Measurements from ENCODE around the gene FCN2. TPM values are rescaled to one million over a fixed set of nuclear protein-coding genes. Genes with fewer than 3 reads are reported as not detected.
A peak's percentile ranks its signal among the peaks of the same experiment; 100 is the strongest.

Gene FCN2
- total and polyA plus RNA-seq, 4 donors: 23.6 to 186 (median 121) TPM

DNA sequence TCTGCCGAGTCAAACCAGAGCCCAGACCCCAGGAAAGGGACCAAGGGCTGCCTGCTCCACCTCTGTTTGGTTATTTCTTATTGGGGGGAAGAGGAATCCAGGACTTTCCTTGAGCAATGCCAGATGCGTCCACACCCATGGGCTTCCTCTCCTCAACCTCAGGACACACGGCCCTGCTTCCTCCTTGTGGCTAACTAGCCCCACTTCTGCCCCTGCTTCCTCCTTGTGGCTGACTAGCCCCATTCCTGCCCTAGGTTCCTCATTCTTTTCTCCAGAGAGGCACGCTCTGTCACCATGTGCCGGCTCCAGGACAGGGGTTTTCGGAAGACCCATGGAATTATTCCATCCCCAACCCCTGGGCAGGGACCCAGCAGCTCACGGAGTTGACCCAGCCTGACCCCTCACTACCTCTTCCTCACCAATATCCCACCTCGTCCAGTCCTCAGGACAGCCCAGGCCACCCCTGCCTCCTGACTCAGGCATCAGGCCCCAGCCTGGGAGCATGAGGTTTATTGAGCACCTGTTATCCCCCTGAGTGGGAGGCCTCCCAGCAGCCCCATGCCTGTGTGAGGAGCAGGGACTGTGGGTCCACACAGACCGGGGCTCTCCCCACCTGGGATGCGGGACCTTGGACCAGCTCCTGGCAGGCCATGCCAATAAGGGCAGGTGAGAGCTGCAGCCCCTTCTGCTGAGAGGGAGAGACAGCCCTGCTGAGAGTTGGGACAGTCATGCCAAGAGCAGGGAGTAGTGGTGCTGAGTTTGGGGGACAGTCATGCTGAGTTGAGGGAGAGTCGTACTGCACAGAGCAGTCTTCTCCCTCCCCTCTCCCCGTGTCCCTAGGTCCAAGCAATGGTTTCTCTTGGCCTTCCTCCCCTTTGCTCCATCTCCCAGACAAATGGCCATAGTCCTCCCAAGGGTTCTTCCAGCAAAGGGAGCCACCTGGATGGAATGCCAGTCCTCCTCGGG lies 48.9 kb downstream of the FCN2 start:
- Histone ChIP-seq H3K4me1 (ENCODE audit: control insufficient read depth in 4 of 4, insufficient read depth in 4 of 4, low read length in 3 of 4) (peaks cover 0 to 3% (median 0%) of the 10 kb centered on the region in 4 donors), H3K27ac (ENCODE audit: low read depth in 1 of 2, low read length in 2 of 2) (no peak overlapping the region), H3K9ac (ENCODE audit: low read depth in 1 of 2, low read length in 2 of 2) (no peak overlapping the region), H3K36me3 (ENCODE audit: control insufficient read depth in 4 of 4, insufficient read depth in 3 of 4, low read depth in 1 of 4, low read length in 3 of 4) (no peaks in the 10 kb centered on the region), H3K27me3 (ENCODE audit: control insufficient read depth in 4 of 4, insufficient read depth in 4 of 4, low read length in 3 of 4) (no peaks in the 10 kb centered on the region), H3K9me3 (ENCODE audit: control insufficient read depth in 4 of 4, low read length in 3 of 4) (no peaks in the 10 kb centered on the region), H3K4me3 (ENCODE audit: low read depth in 1 of 3, low read length in 3 of 3) (no peak overlapping the region)
- TF ChIP-seq, protein P1, sequence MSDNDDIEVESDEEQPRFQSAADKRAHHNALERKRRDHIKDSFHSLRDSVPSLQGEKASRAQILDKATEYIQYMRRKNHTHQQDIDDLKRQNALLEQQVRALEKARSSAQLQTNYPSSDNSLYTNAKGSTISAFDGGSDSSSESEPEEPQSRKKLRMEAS (IDR thresholded peaks at IDR 0.05): no peak
- TF ChIP-seq TAF1 (conservative IDR thresholded peaks at IDR 0.05) (no peak), RAD21 (IDR thresholded peaks at IDR 0.05) (peak in 1 of 2 donors; percentile 5)
- 69% methylated on average over 13 of the region's 13 CpGs for WGBS
- no peak for DNase-seq (ENCODE audit: low spot score)

DNA sequence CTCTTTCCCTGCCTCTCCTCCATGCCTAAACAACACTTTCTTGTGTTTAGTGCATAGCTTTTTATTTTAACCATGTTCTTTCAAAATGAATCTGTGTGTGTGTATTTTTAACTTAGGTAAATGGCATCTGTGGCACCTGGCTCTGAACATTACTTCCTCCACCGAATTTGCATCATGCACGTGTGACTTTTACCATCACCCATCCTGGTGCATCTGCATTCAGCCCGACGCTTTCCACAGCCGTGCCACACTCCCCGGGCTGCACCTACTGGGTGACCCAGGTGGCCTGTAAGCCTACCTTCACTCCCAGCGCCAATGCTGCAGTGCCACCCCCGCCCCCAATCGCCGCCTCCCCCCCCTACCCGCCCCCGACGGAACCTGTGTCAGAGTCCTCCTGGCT lies 49.8 kb downstream of the FCN2 start:
- no peak for TF ChIP-seq HNF4A (conservative IDR thresholded peaks at IDR 0.05)
- Histone ChIP-seq H3K9me3 (ENCODE audit: control insufficient read depth in 4 of 4, low read length in 3 of 4) (no peaks in the 10 kb centered on the region), H3K27ac (ENCODE audit: low read depth in 1 of 2, low read length in 2 of 2) (no peak overlapping the region), H3K4me3 (ENCODE audit: low read depth in 1 of 3, low read length in 3 of 3) (no peak overlapping the region), H3K9ac (ENCODE audit: low read depth in 1 of 2, low read length in 2 of 2) (no peak overlapping the region), H3K27me3 (ENCODE audit: control insufficient read depth in 4 of 4, insufficient read depth in 4 of 4, low read length in 3 of 4) (no peaks in the 10 kb centered on the region), H3K4me1 (ENCODE audit: control insufficient read depth in 4 of 4, insufficient read depth in 4 of 4, low read length in 3 of 4) (peaks cover 0 to 3% (median 0%) of the 10 kb centered on the region in 4 donors), H3K36me3 (ENCODE audit: control insufficient read depth in 4 of 4, insufficient read depth in 3 of 4, low read depth in 1 of 4, low read length in 3 of 4) (no peaks in the 10 kb centered on the region)
- DNase-seq (ENCODE audit: low spot score): no peak
- 82% methylated on average over 13 of the region's 13 CpGs for WGBS

DNA sequence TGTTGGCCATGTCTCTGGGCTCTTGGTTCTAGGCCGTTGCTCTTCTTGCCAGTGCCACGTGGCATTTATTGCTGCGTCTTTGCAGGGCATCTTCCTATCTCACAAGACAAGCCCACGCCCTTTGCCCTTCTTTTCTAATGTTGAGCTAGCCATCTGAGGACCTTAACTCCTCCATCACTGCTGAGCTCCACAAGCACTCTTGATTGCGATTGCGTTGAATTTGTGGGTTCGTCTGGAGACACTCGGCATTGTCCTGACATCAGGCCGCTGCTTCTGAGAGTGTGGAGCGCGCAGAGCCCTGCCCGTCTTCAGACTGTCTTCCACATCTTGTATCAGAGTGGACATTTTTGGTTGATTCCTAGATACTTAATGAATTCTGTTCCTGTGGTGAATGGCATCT lies 51.6 kb downstream of the FCN2 start:
- Histone ChIP-seq H3K27ac (ENCODE audit: low read depth in 1 of 2, low read length in 2 of 2) (no peak overlapping the region), H3K9me3 (ENCODE audit: control insufficient read depth in 4 of 4, low read length in 3 of 4) (no peaks in the 10 kb centered on the region), H3K36me3 (ENCODE audit: control insufficient read depth in 4 of 4, insufficient read depth in 3 of 4, low read depth in 1 of 4, low read length in 3 of 4) (no peaks in the 10 kb centered on the region), H3K27me3 (ENCODE audit: control insufficient read depth in 4 of 4, insufficient read depth in 4 of 4, low read length in 3 of 4) (no peaks in the 10 kb centered on the region), H3K4me1 (ENCODE audit: control insufficient read depth in 4 of 4, insufficient read depth in 4 of 4, low read length in 3 of 4) (peaks cover 0 to 3% (median 0%) of the 10 kb centered on the region in 4 donors), H3K9ac (ENCODE audit: low read depth in 1 of 2, low read length in 2 of 2) (no peak overlapping the region), H3K4me3 (ENCODE audit: low read depth in 1 of 3, low read length in 3 of 3) (no peak overlapping the region)
- DNase-seq (ENCODE audit: low spot score): no peak
- no peak for TF ChIP-seq HNF4A (conservative IDR thresholded peaks at IDR 0.05)
- WGBS: 89% methylated on average over 12 of the region's 12 CpGs

DNA sequence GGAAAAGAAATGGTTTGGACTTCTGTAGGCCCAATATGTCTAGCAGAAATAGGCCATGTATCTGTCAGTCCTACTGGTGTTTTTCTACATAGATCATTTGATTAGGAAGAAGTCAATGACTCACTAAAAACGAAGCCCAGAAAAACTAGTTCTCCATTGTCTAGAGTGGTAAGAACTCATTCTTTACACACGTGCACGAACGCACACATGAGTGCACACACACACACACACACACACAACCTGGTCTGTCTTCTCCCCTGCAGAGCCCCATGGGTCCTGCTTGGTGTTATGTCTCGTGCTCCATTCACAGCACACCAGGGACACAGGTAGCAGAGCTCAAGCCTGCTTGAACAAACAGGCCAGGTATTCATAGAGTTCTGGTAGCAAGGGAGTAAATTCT lies 52.0 kb downstream of the FCN2 start:
- no peak overlapping the region for H3K4me3 ChIP-seq (ENCODE audit: low read depth in 1 of 3, low read length in 3 of 3)
- peaks cover 0 to 3% (median 0%) of the 10 kb centered on the region in 4 donors for H3K4me1 ChIP-seq (ENCODE audit: control insufficient read depth in 4 of 4, insufficient read depth in 4 of 4, low read length in 3 of 4)
- H3K27me3 ChIP-seq (ENCODE audit: control insufficient read depth in 4 of 4, insufficient read depth in 4 of 4, low read length in 3 of 4): no peaks in the 10 kb centered on the region
- H3K9ac ChIP-seq (ENCODE audit: low read depth in 1 of 2, low read length in 2 of 2): no peak overlapping the region
- no peaks in the 10 kb centered on the region for H3K36me3 ChIP-seq (ENCODE audit: control insufficient read depth in 4 of 4, insufficient read depth in 3 of 4, low read depth in 1 of 4, low read length in 3 of 4)
- DNase-seq (ENCODE audit: low spot score): no peak
- 84% methylated on average over 5 of the region's 5 CpGs for WGBS
- H3K27ac ChIP-seq (ENCODE audit: low read depth in 1 of 2, low read length in 2 of 2): no peak overlapping the region
- H3K9me3 ChIP-seq (ENCODE audit: control insufficient read depth in 4 of 4, low read length in 3 of 4): no peaks in the 10 kb centered on the region
- TF ChIP-seq FOXA1 (IDR thresholded peaks at IDR 0.05): no peak
- TF ChIP-seq, protein P2, sequence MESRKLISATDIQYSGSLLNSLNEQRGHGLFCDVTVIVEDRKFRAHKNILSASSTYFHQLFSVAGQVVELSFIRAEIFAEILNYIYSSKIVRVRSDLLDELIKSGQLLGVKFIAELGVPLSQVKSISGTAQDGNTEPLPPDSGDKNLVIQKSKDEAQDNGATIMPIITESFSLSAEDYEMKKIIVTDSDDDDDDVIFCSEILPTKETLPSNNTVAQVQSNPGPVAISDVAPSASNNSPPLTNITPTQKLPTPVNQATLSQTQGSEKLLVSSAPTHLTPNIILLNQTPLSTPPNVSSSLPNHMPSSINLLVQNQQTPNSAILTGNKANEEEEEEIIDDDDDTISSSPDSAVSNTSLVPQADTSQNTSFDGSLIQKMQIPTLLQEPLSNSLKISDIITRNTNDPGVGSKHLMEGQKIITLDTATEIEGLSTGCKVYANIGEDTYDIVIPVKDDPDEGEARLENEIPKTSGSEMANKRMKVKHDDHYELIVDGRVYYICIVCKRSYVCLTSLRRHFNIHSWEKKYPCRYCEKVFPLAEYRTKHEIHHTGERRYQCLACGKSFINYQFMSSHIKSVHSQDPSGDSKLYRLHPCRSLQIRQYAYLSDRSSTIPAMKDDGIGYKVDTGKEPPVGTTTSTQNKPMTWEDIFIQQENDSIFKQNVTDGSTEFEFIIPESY (IDR thresholded peaks at IDR 0.05): no peak
- TF ChIP-seq, protein P3, sequence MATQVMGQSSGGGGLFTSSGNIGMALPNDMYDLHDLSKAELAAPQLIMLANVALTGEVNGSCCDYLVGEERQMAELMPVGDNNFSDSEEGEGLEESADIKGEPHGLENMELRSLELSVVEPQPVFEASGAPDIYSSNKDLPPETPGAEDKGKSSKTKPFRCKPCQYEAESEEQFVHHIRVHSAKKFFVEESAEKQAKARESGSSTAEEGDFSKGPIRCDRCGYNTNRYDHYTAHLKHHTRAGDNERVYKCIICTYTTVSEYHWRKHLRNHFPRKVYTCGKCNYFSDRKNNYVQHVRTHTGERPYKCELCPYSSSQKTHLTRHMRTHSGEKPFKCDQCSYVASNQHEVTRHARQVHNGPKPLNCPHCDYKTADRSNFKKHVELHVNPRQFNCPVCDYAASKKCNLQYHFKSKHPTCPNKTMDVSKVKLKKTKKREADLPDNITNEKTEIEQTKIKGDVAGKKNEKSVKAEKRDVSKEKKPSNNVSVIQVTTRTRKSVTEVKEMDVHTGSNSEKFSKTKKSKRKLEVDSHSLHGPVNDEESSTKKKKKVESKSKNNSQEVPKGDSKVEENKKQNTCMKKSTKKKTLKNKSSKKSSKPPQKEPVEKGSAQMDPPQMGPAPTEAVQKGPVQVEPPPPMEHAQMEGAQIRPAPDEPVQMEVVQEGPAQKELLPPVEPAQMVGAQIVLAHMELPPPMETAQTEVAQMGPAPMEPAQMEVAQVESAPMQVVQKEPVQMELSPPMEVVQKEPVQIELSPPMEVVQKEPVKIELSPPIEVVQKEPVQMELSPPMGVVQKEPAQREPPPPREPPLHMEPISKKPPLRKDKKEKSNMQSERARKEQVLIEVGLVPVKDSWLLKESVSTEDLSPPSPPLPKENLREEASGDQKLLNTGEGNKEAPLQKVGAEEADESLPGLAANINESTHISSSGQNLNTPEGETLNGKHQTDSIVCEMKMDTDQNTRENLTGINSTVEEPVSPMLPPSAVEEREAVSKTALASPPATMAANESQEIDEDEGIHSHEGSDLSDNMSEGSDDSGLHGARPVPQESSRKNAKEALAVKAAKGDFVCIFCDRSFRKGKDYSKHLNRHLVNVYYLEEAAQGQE (IDR thresholded peaks at IDR 0.05): no peak
- TF ChIP-seq, protein P4, sequence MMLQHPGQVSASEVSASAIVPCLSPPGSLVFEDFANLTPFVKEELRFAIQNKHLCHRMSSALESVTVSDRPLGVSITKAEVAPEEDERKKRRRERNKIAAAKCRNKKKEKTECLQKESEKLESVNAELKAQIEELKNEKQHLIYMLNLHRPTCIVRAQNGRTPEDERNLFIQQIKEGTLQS (IDR thresholded peaks at IDR 0.05): no peak

All from liver (tissue), 9 donors.